ENCODE measurements around the gene PMPCB. TPM values are rescaled to one million over a fixed set of nuclear protein-coding genes. Genes with fewer than 3 reads are reported as not detected.

PMPCB gene
- total RNA-seq, 1 experiment from 2014 or later = 74.4 TPM

- Mint-ChIP-seq H3K4me1 (peaks cover 17% of the 10 kb centered on the region), H3K36me3 (peaks cover 32% of the 10 kb centered on the region), H3K9me3 (peaks cover 7% of the 10 kb centered on the region), H3K27me3 (ENCODE audit: low read depth) (peaks cover 9% of the 10 kb centered on the region), H3K4me3 (peak overlapping the region; percentile 87), H3K27ac (peak overlapping the region; percentile 78)
- DNase-seq (ENCODE audit: low spot score) (no peak), ATAC-seq (no peak)
- TF ChIP-seq ATF3 (CRISPR knock-in tag; conservative IDR thresholded peaks at IDR 0.05) = no peak
- TF ChIP-seq ZNF671 (CRISPR knock-in tag; IDR thresholded peaks at IDR 0.05) = no peak
- TF ChIP-seq ZSCAN18 (CRISPR knock-in tag; IDR thresholded peaks at IDR 0.05) = no peak
- no peak for TF ChIP-seq EMX1 (CRISPR knock-in tag; IDR thresholded peaks at IDR 0.05)
- no peak for TF ChIP-seq ELF4 (CRISPR knock-in tag; IDR thresholded peaks at IDR 0.05; ENCODE audit: low read depth)
- TF ChIP-seq TP53 (CRISPR knock-in tag; IDR thresholded peaks at IDR 0.05) = no peak
- no peak for TF ChIP-seq SOX15 (CRISPR knock-in tag; IDR thresholded peaks at IDR 0.05)
- POLR2A ChIA-PET = no interaction called here
- CTCF ChIA-PET = no interaction called here
Measured at GRCh38 chr7:103297837-103298179, 573 bp downstream of the PMPCB start.

- Mint-ChIP-seq H3K27ac (no peak overlapping the region), H3K36me3 (peaks cover 48% of the 10 kb centered on the region), H3K9me3 (no peaks in the 10 kb centered on the region), H3K27me3 (ENCODE audit: low read depth) (no peaks in the 10 kb centered on the region; the same call in 1 of the 2 replicates), H3K4me1 (peaks cover 17% of the 10 kb centered on the region), H3K4me3 (no peak overlapping the region)
- ChIA-PET POLR2A (no interaction called here), CTCF (no interaction called here)
- ATAC-seq (no peak), DNase-seq (ENCODE audit: low spot score) (no peak)
- TF ChIP-seq RORB (CRISPR knock-in tag; IDR thresholded peaks at IDR 0.05) (no peak), ZNF317 (CRISPR knock-in tag; IDR thresholded peaks at IDR 0.05; ENCODE audit: borderline replicate concordance, low read depth) (no peak), OVOL2 (CRISPR knock-in tag; IDR thresholded peaks at IDR 0.05; ENCODE audit: borderline replicate concordance) (no peak), E2F1 (CRISPR knock-in tag; IDR thresholded peaks at IDR 0.05) (no peak), ZBTB21 (CRISPR knock-in tag; IDR thresholded peaks at IDR 0.05; ENCODE audit: borderline replicate concordance) (no peak), PRDM15 (CRISPR knock-in tag; IDR thresholded peaks at IDR 0.05) (no peak), USF1 (CRISPR knock-in tag; IDR thresholded peaks at IDR 0.05) (no peak), TCF7 (CRISPR knock-in tag; IDR thresholded peaks at IDR 0.05; ENCODE audit: low read depth) (no peak), STAT6 (CRISPR knock-in tag; conservative IDR thresholded peaks at IDR 0.05; ENCODE audit: low read depth) (no peak), FOXP1 (CRISPR knock-in tag; IDR thresholded peaks at IDR 0.05; ENCODE audit: borderline replicate concordance) (no peak), AR (CRISPR knock-in tag; IDR thresholded peaks at IDR 0.05) (no peak), ZSCAN18 (CRISPR knock-in tag; IDR thresholded peaks at IDR 0.05) (no peak), ZNF423 (CRISPR knock-in tag; IDR thresholded peaks at IDR 0.05) (no peak), ATF3 (CRISPR knock-in tag; conservative IDR thresholded peaks at IDR 0.05) (no peak), NR3C1 (CRISPR knock-in tag; conservative IDR thresholded peaks at IDR 0.05; ENCODE audit: low read depth) (no peak), RELA (CRISPR knock-in tag; IDR thresholded peaks at IDR 0.05; ENCODE audit: borderline replicate concordance) (no peak)
Measured at GRCh38 chr7:103299660-103300059, 2.4 kb downstream of the PMPCB start.
